ENCODE data around the gene RFX4. TPM values are rescaled to one million over a fixed set of nuclear protein-coding genes. Genes with fewer than 3 reads are reported as not detected.

The RFX4 gene
- total RNA-seq, 1 donor from 2014 or later, result not detected

- Mint-ChIP-seq H3K27ac (ENCODE audit: unreplicated experiment) (no peak overlapping the region), H3K36me3 (ENCODE audit: unreplicated experiment) (peaks cover 4% of the 10 kb centered on the region), H3K9me3 (ENCODE audit: unreplicated experiment) (peaks cover 8% of the 10 kb centered on the region), H3K4me1 (ENCODE audit: low read depth, unreplicated experiment) (peaks cover 7% of the 10 kb centered on the region), H3K4me3 (ENCODE audit: unreplicated experiment) (peak overlapping the region; percentile 27), H3K27me3 (ENCODE audit: unreplicated experiment) (peaks cover 43% of the 10 kb centered on the region)
- TF ChIP-seq CTCF (IDR thresholded peaks at IDR 0.05; ENCODE audit: partially characterized antibody, unreplicated experiment), result no peak
- DNase-seq, result no peak
These were observed 584 bp upstream of the RFX4 start for GRCh38 chr12:106582249-106582591.

GRCh38 chr12:106583242-106584103 lies 669 bp downstream of the RFX4 start:
- H3K27me3 Mint-ChIP-seq (ENCODE audit: unreplicated experiment), result peaks cover 46% of the 10 kb centered on the region

DNA sequence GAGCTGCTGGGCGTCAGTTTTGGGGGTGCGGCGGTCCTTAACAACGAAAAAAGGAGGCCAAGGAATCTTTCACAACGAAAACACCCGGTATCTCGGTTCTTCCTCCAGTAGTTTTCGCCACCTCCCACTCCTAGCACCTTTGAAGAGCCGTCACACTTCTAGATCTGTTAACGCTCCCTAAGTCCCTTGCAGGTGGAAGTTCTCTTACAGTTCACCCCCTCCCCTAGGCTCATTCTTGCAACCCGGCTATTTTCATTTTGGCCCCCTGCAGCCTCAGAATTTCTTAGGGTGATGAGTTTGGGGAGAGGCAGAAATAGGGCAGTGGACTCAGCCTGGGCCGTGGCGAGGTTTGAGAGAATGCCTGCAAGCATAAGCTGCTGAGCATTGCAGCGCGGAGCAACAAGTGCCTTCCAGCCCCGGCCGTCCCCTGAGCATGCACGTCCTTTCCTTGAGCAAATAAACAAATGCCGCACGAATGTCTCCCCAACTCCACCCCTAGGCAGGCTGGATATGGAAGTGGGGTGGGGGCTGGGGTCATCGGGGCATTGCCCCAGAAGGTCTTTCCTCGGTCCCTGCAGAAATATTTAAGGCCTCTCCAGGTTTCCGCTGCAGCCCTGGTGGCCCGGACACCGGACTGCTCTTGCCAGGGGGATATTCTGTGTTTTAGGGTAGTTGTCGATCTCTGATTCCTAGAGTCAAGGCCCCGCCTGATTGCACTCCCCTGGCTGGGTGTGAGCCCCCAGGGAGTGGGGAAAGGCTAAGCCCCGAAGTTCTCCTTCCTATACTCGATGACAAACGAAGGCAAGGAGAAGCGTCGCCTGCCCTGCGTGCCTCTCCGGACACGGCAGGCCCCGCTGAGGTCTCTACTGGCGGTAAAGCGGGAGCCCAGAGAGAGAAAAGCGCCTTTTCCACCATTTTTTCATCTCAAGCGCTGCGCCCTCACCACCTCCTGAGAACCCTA lies 1.6 kb downstream of the RFX4 start:
- peaks cover 9% of the 10 kb centered on the region for H3K4me1 Mint-ChIP-seq (ENCODE audit: low read depth, unreplicated experiment)
- H3K27ac Mint-ChIP-seq (ENCODE audit: unreplicated experiment), result no peak overlapping the region
- H3K27me3 Mint-ChIP-seq (ENCODE audit: unreplicated experiment), result peaks cover 44% of the 10 kb centered on the region
- peaks cover 4% of the 10 kb centered on the region for H3K36me3 Mint-ChIP-seq (ENCODE audit: unreplicated experiment)
- TF ChIP-seq CTCF (IDR thresholded peaks at IDR 0.05; ENCODE audit: partially characterized antibody, unreplicated experiment), result no peak
- H3K4me3 Mint-ChIP-seq (ENCODE audit: unreplicated experiment), result peak overlapping the region; percentile 32
- H3K9me3 Mint-ChIP-seq (ENCODE audit: unreplicated experiment), result peaks cover 10% of the 10 kb centered on the region
- peak; percentile 56 for DNase-seq

More at GRCh38 chr12:106583242-106584103, 669 bp downstream of the RFX4 start:
- no peak for DNase-seq
- Mint-ChIP-seq H3K27ac (ENCODE audit: unreplicated experiment) (no peak overlapping the region), H3K4me3 (ENCODE audit: unreplicated experiment) (peak overlapping the region; percentile 64), H3K4me1 (ENCODE audit: low read depth, unreplicated experiment) (peaks cover 9% of the 10 kb centered on the region), H3K36me3 (ENCODE audit: unreplicated experiment) (peaks cover 4% of the 10 kb centered on the region), H3K9me3 (ENCODE audit: unreplicated experiment) (peaks cover 8% of the 10 kb centered on the region)
- no peak for TF ChIP-seq CTCF (IDR thresholded peaks at IDR 0.05; ENCODE audit: partially characterized antibody, unreplicated experiment)

GRCh38 chr12:106585105-106585520 lies 2.3 kb downstream of the RFX4 start:
- Mint-ChIP-seq H3K4me3 (ENCODE audit: unreplicated experiment) (peak overlapping the region; percentile 73), H3K4me1 (ENCODE audit: low read depth, unreplicated experiment) (peaks cover 9% of the 10 kb centered on the region), H3K36me3 (ENCODE audit: unreplicated experiment) (peaks cover 2% of the 10 kb centered on the region), H3K9me3 (ENCODE audit: unreplicated experiment) (peaks cover 7% of the 10 kb centered on the region), H3K27ac (ENCODE audit: unreplicated experiment) (no peak overlapping the region), H3K27me3 (ENCODE audit: unreplicated experiment) (peaks cover 39% of the 10 kb centered on the region)
- TF ChIP-seq CTCF (IDR thresholded peaks at IDR 0.05; ENCODE audit: partially characterized antibody, unreplicated experiment), result no peak
- DNase-seq, result no peak
